HepG2 (cell line): ENCODE results near the gene ATRIP. TPM values are rescaled to one million over a fixed set of nuclear protein-coding genes. Genes with fewer than 3 reads are reported as not detected.

Source experiments
- ATAC-seq: fragments of 200-7000 bp; cut with Tn5 transposase; 3 replicates; pipeline ENCODE4 v1.9.1; 2020; ENCODE audit warnings: mild to moderate bottlenecking, moderate library complexity
- BruUV-seq: library from RNA; stranded (reverse); fragments of 400-500 nt; replicated peaks from 2 replicates; lab custom pipeline; 2021; lab: Mats Ljungman, UMichigan
- CTCF ChIA-PET: fragments of 300-600 bp; formaldehyde crosslinking; extraction: SDS; loops from one replicate; lab custom pipeline; 2021; ENCODE audit warnings: low total read pairs, inconsistent platforms, low intra/inter-chr PET ratio; lab: Yijun Ruan, JAX
- POLR2A ChIA-PET: fragments of 350-600 bp; sonication (Branson Sonifier 250); formaldehyde crosslinking; loops from one replicate; lab custom pipeline; 2020; ENCODE audit warnings: antibody characterized with exemption, inconsistent platforms; lab: Yijun Ruan, JAX
- DNase-seq: peaks from one replicate; pipeline ENCODE4 v3.0.0-alpha.2; 2015; ENCODE audit warnings: low spot score
- FAIRE-seq: peaks from 3 replicates; lab custom pipeline; 2011; peaks lifted over from hg19 to GRCh38; lab: Jason Lieb, UNC
- H2AFZ ChIP-seq: one replicate; pipeline ENCODE4 v1.6.1; 2011; ENCODE audit warnings: low read length, inconsistent platforms
- H3K27ac ChIP-seq: fragments of 300-600 bp; 3 replicates; pipeline ENCODE4 v1.8.0; 2011; ENCODE audit warnings: mixed run types, mild to moderate bottlenecking, mixed read lengths, low read length, inconsistent platforms; ENCODE audit not compliant: insufficient read depth; ENCODE audit errors: extremely low read length
- H3K27me3 ChIP-seq, 2 experiments: fragments of 200-600 bp in 1 of 2; 2 replicates in 1 of 2; 3 replicates in 1 of 2; pipeline versions ENCODE4 v1.6.0 to v1.8.0; 2011; ENCODE audit warnings: low read length in 2 of 2, mild to moderate bottlenecking in 2 of 2, moderate library complexity in 2 of 2, inconsistent platforms in 1 of 2; ENCODE audit not compliant: insufficient read depth in 2 of 2, control insufficient read depth in 1 of 2
- H3K36me3 ChIP-seq, 2 experiments: fragments of 200-600 bp in 1 of 2; replicated peaks in 1 of 2; 2 replicates in 1 of 2; 3 replicates in 1 of 2; pipeline versions ENCODE4 v1.5.1 to v1.8.0; 2011; ENCODE audit warnings: low read length in 2 of 2, inconsistent platforms in 1 of 2; ENCODE audit not compliant: insufficient read depth in 2 of 2, control insufficient read depth in 1 of 2
- H3K4me1 ChIP-seq: 2 replicates; pipeline ENCODE4 v1.5.1; 2012; ENCODE audit warnings: low read length, inconsistent platforms; ENCODE audit not compliant: insufficient read depth
- H3K4me2 ChIP-seq: 2 replicates; pipeline ENCODE4 v1.6.0; 2011; ENCODE audit warnings: low read depth, low read length, inconsistent platforms
- H3K4me3 ChIP-seq, 3 experiments: fragments of 200-600 bp in 1 of 3; sonication (generic), shearing (Covaris generic) in 1 of 3; replicated peaks in 1 of 3; 2 replicates each; pipeline ENCODE4 v1.5.1; 2011 to 2016; ENCODE audit warnings: low read length in 3 of 3, inconsistent platforms in 2 of 3, low read depth in 2 of 3, mild to moderate bottlenecking in 2 of 3, control low read depth in 1 of 3, mixed read lengths in 1 of 3; ENCODE audit not compliant: insufficient read depth in 1 of 3
- H3K79me2 ChIP-seq: one replicate; pipeline ENCODE4 v1.6.1; 2011; ENCODE audit warnings: low read length, inconsistent platforms; ENCODE audit not compliant: insufficient read depth
- H3K9ac ChIP-seq: 2 replicates; pipeline ENCODE4 v1.6.0; 2011; ENCODE audit warnings: mild to moderate bottlenecking, low read depth, low read length, inconsistent platforms; ENCODE audit not compliant: insufficient read depth
- H3K9me3 ChIP-seq: 2 replicates; pipeline ENCODE4 v1.5.1; 2012; ENCODE audit warnings: mild to moderate bottlenecking, low read length
- H4K20me1 ChIP-seq: 2 replicates; pipeline ENCODE4 v1.6.0; 2011; ENCODE audit warnings: inconsistent platforms, mild to moderate bottlenecking, low read length, moderate library complexity; ENCODE audit not compliant: insufficient read depth
- AGO2 ChIP-seq: fragments of 200-400 bp; formaldehyde crosslinking; optimal IDR thresholded peaks from 2 replicates; pipeline ENCODE3; 2017; ENCODE audit warnings: mild to moderate bottlenecking, low read depth, low read length, moderate library complexity
- IKZF4 ChIP-seq: sonication (generic); formaldehyde crosslinking; IDR thresholded peaks from 2 replicates; pipeline ENCODE4 v1.5.1; 2020; ENCODE audit warnings: borderline replicate concordance, mild to moderate bottlenecking, low read depth, missing genetic modification reagents; ENCODE audit errors: not compliant biosample characterization
- IRF2 ChIP-seq: IDR thresholded peaks from 2 replicates; pipeline ENCODE4 v1.6.1; 2018; ENCODE audit warnings: missing genetic modification reagents, missing compliant biosample characterization
- MIXL1 ChIP-seq: IDR thresholded peaks from 2 replicates; pipeline ENCODE4 v1.6.1; 2016
- NCOA1 ChIP-seq: sonication (generic); formaldehyde crosslinking; IDR thresholded peaks from 2 replicates; pipeline ENCODE4 v1.9.0; 2021; ENCODE audit warnings: missing genetic modification reagents
- POLR2A ChIP-seq, 2 experiments: IDR thresholded peaks; 2 replicates each; pipeline ENCODE4 v1.6.1; 2011; ENCODE audit warnings: low read depth in 2 of 2, low read length in 2 of 2, mild to moderate bottlenecking in 1 of 2, moderate library complexity in 1 of 2; ENCODE audit not compliant: insufficient read depth in 1 of 2
- RBFOX2 ChIP-seq: fragments of 200-400 bp; formaldehyde crosslinking; IDR thresholded peaks from 2 replicates; pipeline ENCODE4 v1.6.1; 2017; ENCODE audit warnings: low read depth, mild to moderate bottlenecking, low read length
- WGBS: methylation state at CpG from one replicate; pipeline ENCODE4 v1.1.6; 2017; ENCODE audit warnings: low lambda C conversion rate; 5-methylcytosine and 5-hydroxymethylcytosine counted together
- in situ Hi-C: cut with HindIII; loops from 2 replicates; pipeline ENCODE4 v1.10.0; 2017; ENCODE audit warnings: low pct_unique_long_range_greater_than_20kb; ENCODE audit not compliant: extremely low pct_ligation_motif_present
- intact Hi-C: fragments of 100-400 bp; cut with micrococcal nuclease; formaldehyde crosslinking; loops from one replicate; pipeline ENCODE4 v1.10.0; 2022; ENCODE audit not compliant: unreplicated experiment
- polyA plus RNA-seq, 8 experiments: library from polyadenylated mRNA; depleted of rRNA in 3 of 8; stranded (reverse) in 7 of 8; unstranded in 1 of 8; fragments of >200 nt; fragmentation: Illumina TruSeq in 4 of 8; extraction: Trizol in 4 of 8; gene quantifications; 2 replicates each; pipeline versions ENCODE4 v1.2.1 to v1.2.3, GENCODE V29; 2011 to 2016; ENCODE audit warnings: low read depth in 4 of 8, missing spikeins in 1 of 8, mixed read lengths in 1 of 8; ENCODE audit not compliant: insufficient read depth in 1 of 8
- total RNA-seq, 5 experiments: library from RNA; depleted of rRNA; stranded (reverse); fragments of >200 nt; fragmentation: Illumina TruSeq; extraction: Trizol; gene quantifications; 2 replicates each; pipeline ENCODE4 v1.2.3, GENCODE V29; 2016; ENCODE audit warnings: low read depth in 1 of 5
- TF ChIP-seq, protein P1 (sequence below): sonication (generic); formaldehyde crosslinking; IDR thresholded peaks from 2 replicates; pipeline ENCODE4 v1.4.0; 2020; ENCODE audit warnings: low read depth, mild to moderate bottlenecking, missing genetic modification reagents
- TF ChIP-seq, protein P2 (sequence below): IDR thresholded peaks from 2 replicates; pipeline ENCODE4 v1.6.1; 2016; ENCODE audit warnings: low read depth, missing genetic modification reagents, missing compliant biosample characterization

The ATRIP gene
- total and polyA plus RNA-seq, 2 of the 13 experiments (the other 11 are each of a cell fraction or from before 2014, with no cell fraction given), result 5.1 to 12.5 TPM

- peaks cover 85 to 100% of the 10 kb centered on the region in 2 experiments for H3K36me3 ChIP-seq
- no peak overlapping the region for H3K9ac ChIP-seq
- H3K9me3 ChIP-seq, result no peaks in the 10 kb centered on the region
- DNase-seq (no peak), FAIRE-seq (no peak)
- POLR2A ChIA-PET, result interaction anchor here (0.9 to 1.5 kb wide), 3 partner anchors 10 to 30 kb away, joined by 3 to 5 read pairs (median 3); partner anchors contain the start of genes CCDC51 and TMA7
- no peak overlapping the region for H3K27ac ChIP-seq
- H3K4me1 ChIP-seq, result no peaks in the 10 kb centered on the region
- no TSS peak for BruUV-seq
- no peak overlapping the region for H3K4me3 ChIP-seq
- intact Hi-C loops (no loop called here), in situ Hi-C loops (no loop called here)
- no peaks in the 10 kb centered on the region for H3K79me2 ChIP-seq
- H4K20me1 ChIP-seq, result peaks cover 12% of the 10 kb centered on the region; the same call in 1 of the 2 replicates
- H2AFZ ChIP-seq, result no peak overlapping the region
- no peaks in the 10 kb centered on the region for H3K27me3 ChIP-seq
- WGBS, result 98% methylated on average over 17 of the region's 31 CpGs
- no peak overlapping the region for H3K4me2 ChIP-seq
- CTCF ChIA-PET, result interaction anchor here (1.6 kb wide), 1 partner anchor 26 kb away, joined by 5 read pairs; no protein-coding TSS in a partner anchor
- TF ChIP-seq, protein P1, sequence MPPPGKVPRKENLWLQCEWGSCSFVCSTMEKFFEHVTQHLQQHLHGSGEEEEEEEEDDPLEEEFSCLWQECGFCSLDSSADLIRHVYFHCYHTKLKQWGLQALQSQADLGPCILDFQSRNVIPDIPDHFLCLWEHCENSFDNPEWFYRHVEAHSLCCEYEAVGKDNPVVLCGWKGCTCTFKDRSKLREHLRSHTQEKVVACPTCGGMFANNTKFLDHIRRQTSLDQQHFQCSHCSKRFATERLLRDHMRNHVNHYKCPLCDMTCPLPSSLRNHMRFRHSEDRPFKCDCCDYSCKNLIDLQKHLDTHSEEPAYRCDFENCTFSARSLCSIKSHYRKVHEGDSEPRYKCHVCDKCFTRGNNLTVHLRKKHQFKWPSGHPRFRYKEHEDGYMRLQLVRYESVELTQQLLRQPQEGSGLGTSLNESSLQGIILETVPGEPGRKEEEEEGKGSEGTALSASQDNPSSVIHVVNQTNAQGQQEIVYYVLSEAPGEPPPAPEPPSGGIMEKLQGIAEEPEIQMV, result no peak
- TF ChIP-seq AGO2, result peak; percentile 82
- TF ChIP-seq NCOA1 (CRISPR knock-in tag), result no peak
- TF ChIP-seq POLR2A (IDR thresholded peaks at IDR 0.05; ENCODE audit: insufficient read depth in 1 of 2, low read depth in 2 of 2, low read length in 2 of 2), result 0 out of 4 replicates have a peak, but pooled peaks of 1 of the 2 experiments have one; percentile 23
- TF ChIP-seq IRF2, result no peak
- peak; percentile 67; the same call in 1 of the 2 replicates for TF ChIP-seq RBFOX2
- TF ChIP-seq, protein P2, sequence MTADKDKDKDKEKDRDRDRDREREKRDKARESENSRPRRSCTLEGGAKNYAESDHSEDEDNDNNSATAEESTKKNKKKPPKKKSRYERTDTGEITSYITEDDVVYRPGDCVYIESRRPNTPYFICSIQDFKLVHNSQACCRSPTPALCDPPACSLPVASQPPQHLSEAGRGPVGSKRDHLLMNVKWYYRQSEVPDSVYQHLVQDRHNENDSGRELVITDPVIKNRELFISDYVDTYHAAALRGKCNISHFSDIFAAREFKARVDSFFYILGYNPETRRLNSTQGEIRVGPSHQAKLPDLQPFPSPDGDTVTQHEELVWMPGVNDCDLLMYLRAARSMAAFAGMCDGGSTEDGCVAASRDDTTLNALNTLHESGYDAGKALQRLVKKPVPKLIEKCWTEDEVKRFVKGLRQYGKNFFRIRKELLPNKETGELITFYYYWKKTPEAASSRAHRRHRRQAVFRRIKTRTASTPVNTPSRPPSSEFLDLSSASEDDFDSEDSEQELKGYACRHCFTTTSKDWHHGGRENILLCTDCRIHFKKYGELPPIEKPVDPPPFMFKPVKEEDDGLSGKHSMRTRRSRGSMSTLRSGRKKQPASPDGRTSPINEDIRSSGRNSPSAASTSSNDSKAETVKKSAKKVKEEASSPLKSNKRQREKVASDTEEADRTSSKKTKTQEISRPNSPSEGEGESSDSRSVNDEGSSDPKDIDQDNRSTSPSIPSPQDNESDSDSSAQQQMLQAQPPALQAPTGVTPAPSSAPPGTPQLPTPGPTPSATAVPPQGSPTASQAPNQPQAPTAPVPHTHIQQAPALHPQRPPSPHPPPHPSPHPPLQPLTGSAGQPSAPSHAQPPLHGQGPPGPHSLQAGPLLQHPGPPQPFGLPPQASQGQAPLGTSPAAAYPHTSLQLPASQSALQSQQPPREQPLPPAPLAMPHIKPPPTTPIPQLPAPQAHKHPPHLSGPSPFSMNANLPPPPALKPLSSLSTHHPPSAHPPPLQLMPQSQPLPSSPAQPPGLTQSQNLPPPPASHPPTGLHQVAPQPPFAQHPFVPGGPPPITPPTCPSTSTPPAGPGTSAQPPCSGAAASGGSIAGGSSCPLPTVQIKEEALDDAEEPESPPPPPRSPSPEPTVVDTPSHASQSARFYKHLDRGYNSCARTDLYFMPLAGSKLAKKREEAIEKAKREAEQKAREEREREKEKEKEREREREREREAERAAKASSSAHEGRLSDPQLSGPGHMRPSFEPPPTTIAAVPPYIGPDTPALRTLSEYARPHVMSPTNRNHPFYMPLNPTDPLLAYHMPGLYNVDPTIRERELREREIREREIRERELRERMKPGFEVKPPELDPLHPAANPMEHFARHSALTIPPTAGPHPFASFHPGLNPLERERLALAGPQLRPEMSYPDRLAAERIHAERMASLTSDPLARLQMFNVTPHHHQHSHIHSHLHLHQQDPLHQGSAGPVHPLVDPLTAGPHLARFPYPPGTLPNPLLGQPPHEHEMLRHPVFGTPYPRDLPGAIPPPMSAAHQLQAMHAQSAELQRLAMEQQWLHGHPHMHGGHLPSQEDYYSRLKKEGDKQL (CRISPR knock-in tag), result no peak
- TF ChIP-seq MIXL1 (CRISPR knock-in tag), result no peak
- no peak for TF ChIP-seq IKZF4 (CRISPR knock-in tag)
- TF ChIP-seq, all 625 proteins: peak for 3
- no peak for ATAC-seq
These were observed 37.0 kb upstream of the ATRIP start for GRCh38 chr3:48409291-48410201.
